Measurements from ENCODE around the gene DPM2.

The DPM2 gene

DNA sequence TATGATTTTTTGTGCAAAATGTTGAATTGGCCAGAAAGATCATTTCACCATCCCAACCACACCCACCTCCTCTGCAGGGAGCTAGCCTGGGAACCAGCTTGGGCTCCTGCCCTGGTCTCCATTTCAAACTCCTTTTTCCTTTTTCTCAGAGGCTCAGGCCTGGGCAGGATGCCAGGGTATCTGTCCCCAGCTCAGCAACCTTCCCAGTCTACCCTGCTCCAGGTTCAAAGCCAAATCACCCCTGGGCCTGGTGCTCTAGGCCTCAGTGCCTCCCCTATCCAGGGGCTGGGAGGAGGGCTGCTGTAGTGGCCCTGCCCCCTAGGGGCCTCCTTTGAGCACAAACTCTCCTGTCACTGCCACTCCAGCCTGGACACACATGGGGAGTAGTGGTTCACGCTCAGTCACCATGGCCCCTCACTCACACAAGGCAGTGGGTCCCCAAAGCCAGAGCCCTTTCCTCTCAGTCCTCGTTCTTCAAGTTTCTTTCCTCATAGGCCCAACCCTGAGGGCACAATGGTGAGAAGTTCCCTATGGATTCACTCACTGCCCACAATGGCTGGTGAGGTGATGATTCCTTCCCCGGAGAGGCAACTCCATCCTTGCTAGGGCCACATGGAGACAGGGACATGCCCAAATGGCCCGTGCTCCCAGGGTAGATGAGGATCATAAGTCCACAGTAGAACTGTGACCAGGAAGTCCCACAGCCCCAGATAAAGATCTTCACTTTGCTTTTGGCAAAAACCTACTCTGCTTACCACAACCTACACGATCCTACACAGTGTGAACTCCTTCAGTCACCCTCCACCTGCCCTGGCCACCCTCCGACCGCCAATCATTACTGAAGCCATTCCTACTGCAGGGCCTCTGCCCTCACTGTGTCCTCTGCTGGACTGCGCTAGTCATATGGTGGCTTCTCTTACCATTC is 19.2 kb downstream of the DPM2 start:
- peak; percentile 41 for DNase-seq (ENCODE audit: low spot score)

GRCh38 chr9:127917603-127918002 is 20.1 kb downstream of the DPM2 start:
- no peak for DNase-seq (ENCODE audit: low spot score)

- DNase-seq (ENCODE audit: low spot score), result peak; percentile 100
Observed at GRCh38 chr9:127916720-127917581, 20.7 kb downstream of the DPM2 start, which contains the start of gene ST6GALNAC4. Gene ST6GALNAC4, minus strand, starts transcription at chr9:127917041. Its CDS starts 622 bp downstream, at chr9:127916419.

GRCh38 chr9:127915801-127916719 is 21.6 kb downstream of the DPM2 start:
- DNase-seq (ENCODE audit: low spot score), result no peak

GRCh38 chr9:127915325-127915752 is 22.3 kb downstream of the DPM2 start:
- DNase-seq (ENCODE audit: low spot score), result no peak

DNA sequence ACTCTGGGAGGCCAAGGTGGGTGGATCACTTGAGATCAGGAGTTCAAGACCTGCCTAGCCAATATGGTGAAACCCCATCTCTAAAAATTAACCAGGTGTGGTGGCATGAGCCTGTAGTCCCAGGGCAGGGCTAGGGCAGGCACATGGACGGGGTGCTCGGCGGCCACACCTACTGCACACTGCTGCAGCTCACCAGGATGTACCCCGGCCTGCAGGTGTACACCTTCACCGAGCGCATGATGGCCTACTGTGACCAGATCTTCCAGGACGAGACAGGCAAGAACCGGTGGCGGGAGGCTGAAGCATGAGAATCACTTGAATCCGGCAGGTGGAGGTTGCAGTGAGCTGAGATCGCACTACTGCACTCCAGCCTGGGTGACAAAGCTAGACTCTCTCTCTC is 24.0 kb downstream of the DPM2 start:
- DNase-seq (ENCODE audit: low spot score), result no peak

DNA sequence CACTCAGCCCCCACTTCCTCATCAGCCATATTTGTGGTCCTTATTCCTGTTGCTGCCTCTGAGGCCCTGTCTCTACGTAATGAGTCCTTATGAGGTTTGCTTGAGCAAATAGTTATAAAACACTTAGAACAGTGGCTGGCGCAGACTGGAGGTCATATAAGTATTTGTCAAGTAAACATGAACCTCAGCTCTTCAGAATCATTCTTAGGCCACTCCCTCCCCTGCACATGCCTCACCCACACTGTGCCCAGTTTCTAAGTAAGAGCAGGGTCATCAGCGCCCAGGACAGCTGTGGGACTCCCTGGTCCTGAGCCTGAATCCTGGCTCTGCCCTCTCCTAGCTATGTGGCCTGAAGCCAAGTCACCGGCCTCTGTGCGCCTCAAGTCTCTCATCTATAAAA is 24.8 kb downstream of the DPM2 start:
- no peak for DNase-seq (ENCODE audit: low spot score)

DNA sequence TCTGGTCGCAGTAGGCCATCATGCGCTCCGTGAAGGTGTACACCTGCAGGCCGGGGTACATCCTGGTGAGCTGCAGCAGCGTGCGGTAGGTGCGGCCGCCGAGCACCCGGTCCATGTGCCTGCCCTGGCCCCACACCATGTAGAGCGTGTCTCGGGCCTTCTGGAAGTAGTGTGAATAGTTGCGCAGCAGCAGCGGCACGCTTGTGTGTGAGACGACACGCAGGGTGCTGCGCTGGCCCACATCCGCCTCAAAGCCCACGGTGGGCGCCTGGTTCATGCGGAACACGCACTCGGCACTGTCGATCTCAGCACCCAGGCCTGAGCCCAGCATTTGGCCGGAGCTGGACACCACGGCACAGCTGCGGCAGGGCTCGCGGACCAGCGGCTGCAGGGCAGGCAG is 25.4 kb downstream of the DPM2 start:
- DNase-seq (ENCODE audit: low spot score), result no peak

- DNase-seq (ENCODE audit: low spot score), result no peak
Observed at GRCh38 chr9:127910613-127911205, 26.9 kb downstream of the DPM2 start.

GRCh38 chr9:127909839-127910273 is 27.8 kb downstream of the DPM2 start:
- no peak for DNase-seq (ENCODE audit: low spot score)

DNA sequence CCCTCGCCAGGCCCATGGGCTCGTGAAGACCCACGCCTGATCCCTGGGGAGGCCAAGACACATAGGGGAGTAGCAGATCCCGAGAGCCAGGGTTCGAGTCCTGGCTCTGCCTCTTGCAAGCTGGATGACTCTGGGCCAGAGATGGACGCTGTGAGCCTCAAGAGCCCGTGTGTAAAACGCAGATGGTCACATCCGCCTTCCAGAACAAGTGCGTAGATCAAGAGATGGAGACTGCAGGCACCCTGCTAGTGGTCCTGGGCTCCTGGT is 29.1 kb downstream of the DPM2 start:
- no peak for DNase-seq (ENCODE audit: low spot score)

DNA sequence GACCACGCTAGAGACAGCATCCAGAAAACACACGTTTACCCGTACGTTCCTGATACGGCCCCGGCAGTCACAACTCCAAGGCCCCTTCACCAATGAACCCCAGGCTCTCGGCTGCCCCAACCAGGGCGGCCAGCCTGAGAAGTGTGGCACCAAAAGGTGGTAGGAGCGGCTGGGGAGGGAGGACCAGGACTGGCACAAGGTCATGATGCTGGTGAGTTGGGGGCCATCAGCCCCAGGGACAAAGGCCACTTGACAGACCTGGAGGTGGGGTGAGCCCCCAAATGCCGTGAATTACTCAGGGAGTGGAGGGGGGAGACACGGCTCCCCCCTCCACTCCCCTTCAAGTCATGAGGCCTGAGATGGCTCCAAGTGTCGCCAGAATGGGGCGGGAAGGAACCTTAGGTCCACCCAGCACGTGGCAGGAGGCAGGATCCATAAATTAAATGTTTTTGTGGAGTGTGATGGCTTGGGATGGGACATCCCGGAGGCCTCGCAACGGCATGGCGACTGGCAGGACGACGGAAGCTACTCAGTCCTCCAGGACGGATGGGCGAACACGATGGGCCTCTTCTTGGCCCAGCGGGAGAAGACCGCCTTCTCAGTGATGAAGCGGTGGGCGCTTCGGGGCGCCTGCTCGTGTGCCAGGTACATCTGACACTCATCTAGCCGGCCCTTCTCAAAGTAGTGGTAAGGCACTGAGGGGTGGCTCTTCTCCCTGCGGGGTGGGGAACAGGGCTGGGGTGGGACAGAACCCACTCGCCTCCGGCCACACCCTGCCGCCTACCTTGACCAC is 29.6 kb downstream of the DPM2 start:
- DNase-seq (ENCODE audit: low spot score), result no peak

DNA sequence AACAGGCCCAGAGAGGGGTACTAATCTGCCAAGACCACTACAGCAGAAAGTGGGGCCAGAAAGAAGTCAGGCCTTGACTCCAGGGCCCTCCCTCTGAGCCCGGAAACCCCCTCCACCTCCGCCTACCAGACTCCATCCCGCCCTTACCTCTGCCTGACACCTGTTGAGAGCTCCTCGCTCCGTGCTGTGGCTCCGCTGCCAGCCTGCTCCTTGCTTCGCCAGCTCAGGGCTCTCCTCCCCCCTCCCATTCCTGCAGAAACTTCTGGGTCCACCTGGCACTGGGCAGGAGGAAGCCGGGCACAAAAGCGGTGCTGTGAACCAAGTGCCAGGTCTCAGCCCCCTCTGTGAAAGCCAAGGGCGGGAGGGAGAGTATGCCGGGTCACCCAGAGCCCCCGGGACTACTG is 31.9 kb downstream of the DPM2 start:
- no peak for DNase-seq (ENCODE audit: low spot score)

GRCh38 chr9:127905004-127905728 is 32.5 kb downstream of the DPM2 start:
- no peak for DNase-seq (ENCODE audit: low spot score)

DNA sequence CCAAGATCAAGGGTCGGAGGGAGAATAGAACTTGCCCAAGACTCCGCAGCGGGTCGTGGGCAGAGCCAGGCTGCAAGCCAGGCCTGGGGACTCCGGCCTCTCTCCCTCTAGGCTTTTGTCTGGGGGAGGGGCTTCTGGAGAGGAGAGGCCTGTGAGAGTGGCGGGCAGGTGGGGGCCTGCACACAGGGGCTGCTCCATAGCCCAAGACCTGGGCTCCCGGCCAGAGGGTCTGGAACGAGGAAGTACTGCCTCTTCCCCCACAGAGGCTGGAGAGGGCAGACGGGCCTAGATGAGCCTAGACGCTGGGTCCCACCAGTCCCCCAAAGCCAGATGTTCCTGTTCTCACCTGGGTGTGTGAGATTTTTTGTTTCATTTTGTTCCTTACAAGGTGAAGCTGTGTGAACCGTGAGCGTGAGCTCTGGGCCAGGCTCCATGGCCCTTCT is 33.1 kb downstream of the DPM2 start:
- no peak for DNase-seq (ENCODE audit: low spot score)

DNA sequence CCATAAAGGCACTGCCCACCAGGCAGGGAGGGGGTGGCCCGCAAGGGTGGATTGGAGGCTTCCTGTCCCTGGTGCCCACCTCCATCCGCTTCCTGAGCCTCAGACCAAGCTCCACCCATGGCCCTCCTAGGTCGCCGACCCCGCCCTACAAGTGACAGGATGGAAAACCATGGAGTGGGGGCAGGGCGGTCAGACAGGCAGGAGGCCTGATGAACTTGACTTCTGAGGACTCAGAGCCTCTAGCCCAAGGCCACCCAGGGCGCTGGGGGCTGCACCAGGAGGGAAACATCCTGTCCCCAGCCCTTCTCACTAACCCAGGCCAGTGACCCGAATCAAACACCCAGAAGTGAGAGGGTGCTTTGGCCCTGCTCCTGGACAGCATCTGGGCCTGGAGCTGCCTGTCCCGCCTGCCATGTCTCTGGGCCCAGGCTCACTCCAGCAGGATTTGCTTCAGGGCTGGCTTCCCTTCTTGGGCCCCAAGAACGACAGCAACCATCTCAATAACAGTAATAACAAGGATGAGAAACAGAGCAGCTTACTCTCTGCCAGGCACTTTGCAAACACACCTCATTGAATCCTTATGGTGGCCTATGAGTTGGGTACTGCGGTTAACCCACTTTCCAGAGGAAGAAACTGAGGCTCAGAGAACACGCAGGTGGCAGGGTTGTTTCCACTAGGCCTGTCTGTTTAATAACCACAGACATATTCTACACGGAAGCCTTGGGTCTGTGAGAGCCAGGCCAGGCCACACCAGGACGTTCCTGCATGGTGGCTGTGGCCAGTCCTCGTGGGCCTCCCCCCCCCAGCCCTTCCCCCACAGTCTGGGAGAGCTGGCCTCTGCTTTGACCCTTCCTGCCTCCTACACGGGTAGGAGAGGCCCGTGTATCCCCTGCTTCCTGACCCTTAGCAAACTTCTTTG is 33.8 kb downstream of the DPM2 start:
- DNase-seq (ENCODE audit: low spot score), result peak; percentile 63

GRCh38 chr9:127899128-127899943 is 38.3 kb downstream of the DPM2 start, which contains the start of gene ST6GALNAC6:
Gene ST6GALNAC6, minus strand, starts transcription at chr9:127899603. Its CDS starts 1,622 bp downstream, at chr9:127897981.
- peak; percentile 93 for DNase-seq (ENCODE audit: low spot score)
